Non-pigmented ciliary epithelial cell (primary cell): ENCODE results near the gene RBMS1.
"Not testable (repeated sequence)": the region's sequence is repeated elsewhere in the genome, so short reads cannot be mapped to it uniquely, and the experiment has no call there.

Source experiments
- DNase-seq: peaks from one replicate; pipeline ENCODE4 v3.0.0-alpha.2; 2010; ENCODE audit warnings: low read depth

Gene RBMS1

GRCh38 chr2:160433466-160434140 lies 60.0 kb downstream of the RBMS1 start:
- DNase-seq: no peak

- DNase-seq: no peak
These were observed 61.0 kb downstream of the RBMS1 start for GRCh38 chr2:160432633-160433032.

GRCh38 chr2:160431441-160431840 lies 62.2 kb downstream of the RBMS1 start:
- DNase-seq: no peak

GRCh38 chr2:160430001-160430344 lies 63.6 kb downstream of the RBMS1 start:
- DNase-seq: no peak

- DNase-seq: no peak
These were observed 64.2 kb downstream of the RBMS1 start for GRCh38 chr2:160429248-160430000.

- no peak for DNase-seq
These were observed 65.2 kb downstream of the RBMS1 start for GRCh38 chr2:160428405-160428763.

GRCh38 chr2:160427629-160428404 lies 65.8 kb downstream of the RBMS1 start:
- DNase-seq: no peak

GRCh38 chr2:160426604-160427003 lies 67.0 kb downstream of the RBMS1 start:
- DNase-seq: no peak

GRCh38 chr2:160425434-160426151 lies 68.0 kb downstream of the RBMS1 start:
- DNase-seq: no peak

- DNase-seq: no peak
These were observed 70.5 kb downstream of the RBMS1 start for GRCh38 chr2:160423126-160423525.

- not testable (repeated sequence) for DNase-seq
These were observed 71.7 kb downstream of the RBMS1 start for GRCh38 chr2:160421646-160422501.

GRCh38 chr2:160420711-160421110 lies 72.9 kb downstream of the RBMS1 start:
- no peak for DNase-seq

GRCh38 chr2:160419776-160420505 lies 73.7 kb downstream of the RBMS1 start:
- DNase-seq: no peak

- no peak for DNase-seq
These were observed 74.8 kb downstream of the RBMS1 start for GRCh38 chr2:160418853-160419252.

GRCh38 chr2:160418398-160418765 lies 75.2 kb downstream of the RBMS1 start:
- no peak for DNase-seq

GRCh38 chr2:160417745-160418397 lies 75.7 kb downstream of the RBMS1 start:
- no peak for DNase-seq

- DNase-seq: no peak
These were observed 77.6 kb downstream of the RBMS1 start for GRCh38 chr2:160415991-160416390.

- no peak for DNase-seq
These were observed 81.7 kb downstream of the RBMS1 start for GRCh38 chr2:160411955-160412354.

GRCh38 chr2:160411167-160411566 lies 82.4 kb downstream of the RBMS1 start:
- DNase-seq: no peak

GRCh38 chr2:160409480-160409879 lies 84.1 kb downstream of the RBMS1 start:
- DNase-seq: no peak
